Neural progenitor cell (in vitro differentiated cells): ENCODE results near the gene RPS18.

Source experiments
- EZH2 ChIP-seq: fragments of 200-600 bp; sonication (generic); IDR thresholded peaks from 2 replicates; pipeline ENCODE4 v1.6.1; 2017; ENCODE audit warnings: antibody characterized with exemption, mild to moderate bottlenecking, moderate library complexity
- EZH2phosphoT487 ChIP-seq: fragments of 200-600 bp; sonication (generic); IDR thresholded peaks from 2 replicates; pipeline ENCODE4 v1.6.1; 2017; ENCODE audit warnings: antibody characterized with exemption
- TF ChIP-seq, protein P1 (sequence below): fragments of 200-600 bp; sonication (generic); IDR thresholded peaks from 2 replicates; pipeline ENCODE4 v1.5.1; 2017; ENCODE audit warnings: antibody characterized with exemption, mild to moderate bottlenecking

DNA sequence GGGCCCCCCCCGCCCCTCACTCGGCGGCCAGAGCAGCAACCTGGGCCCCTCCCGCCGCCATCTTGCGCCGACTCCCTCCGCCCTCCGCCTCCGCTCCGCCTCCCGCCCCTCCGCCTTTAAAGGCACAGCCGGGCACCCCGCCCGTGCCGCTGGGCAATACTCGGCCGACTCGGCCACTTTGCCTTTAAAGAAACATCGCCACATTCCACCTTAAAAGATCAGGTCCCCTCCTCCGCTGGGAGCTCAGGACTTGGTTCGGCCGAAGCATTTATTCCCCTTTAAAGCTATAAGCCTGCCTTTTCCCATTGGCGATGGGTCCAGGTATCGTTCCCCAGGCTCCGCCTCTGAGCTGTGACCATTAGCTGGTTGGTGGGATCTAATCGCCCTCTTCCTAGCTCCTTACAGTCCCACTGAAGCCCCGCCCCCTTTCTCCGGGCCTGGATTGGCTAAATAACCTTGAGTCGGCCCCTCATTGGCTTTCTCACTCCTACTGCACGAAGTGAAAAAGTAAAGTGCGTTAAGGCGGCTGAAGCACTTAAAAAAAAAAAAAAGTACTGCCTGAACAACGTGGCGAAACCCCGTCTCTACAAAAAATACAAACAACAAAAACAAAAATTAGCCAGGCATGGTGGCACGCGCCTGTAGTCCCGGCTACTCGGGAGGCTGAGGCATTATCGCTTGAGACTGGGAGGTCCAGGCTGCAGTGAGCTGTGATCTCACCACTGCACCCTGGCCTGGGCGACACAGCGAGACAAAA, 46.0 kb downstream of the RPS18 start, which contains the start of gene ZBTB22:
- TF ChIP-seq, protein P1, sequence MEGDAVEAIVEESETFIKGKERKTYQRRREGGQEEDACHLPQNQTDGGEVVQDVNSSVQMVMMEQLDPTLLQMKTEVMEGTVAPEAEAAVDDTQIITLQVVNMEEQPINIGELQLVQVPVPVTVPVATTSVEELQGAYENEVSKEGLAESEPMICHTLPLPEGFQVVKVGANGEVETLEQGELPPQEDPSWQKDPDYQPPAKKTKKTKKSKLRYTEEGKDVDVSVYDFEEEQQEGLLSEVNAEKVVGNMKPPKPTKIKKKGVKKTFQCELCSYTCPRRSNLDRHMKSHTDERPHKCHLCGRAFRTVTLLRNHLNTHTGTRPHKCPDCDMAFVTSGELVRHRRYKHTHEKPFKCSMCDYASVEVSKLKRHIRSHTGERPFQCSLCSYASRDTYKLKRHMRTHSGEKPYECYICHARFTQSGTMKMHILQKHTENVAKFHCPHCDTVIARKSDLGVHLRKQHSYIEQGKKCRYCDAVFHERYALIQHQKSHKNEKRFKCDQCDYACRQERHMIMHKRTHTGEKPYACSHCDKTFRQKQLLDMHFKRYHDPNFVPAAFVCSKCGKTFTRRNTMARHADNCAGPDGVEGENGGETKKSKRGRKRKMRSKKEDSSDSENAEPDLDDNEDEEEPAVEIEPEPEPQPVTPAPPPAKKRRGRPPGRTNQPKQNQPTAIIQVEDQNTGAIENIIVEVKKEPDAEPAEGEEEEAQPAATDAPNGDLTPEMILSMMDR, result no peak
- no peak for TF ChIP-seq EZH2phosphoT487
- TF ChIP-seq EZH2, result no peak
